ENCODE data around the gene LMX1B. TPM values are rescaled to one million over a fixed set of nuclear protein-coding genes. Genes with fewer than 3 reads are reported as not detected.

LMX1B gene
- total RNA-seq, 1 donor from 2014 or later = 0.26 TPM

DNA sequence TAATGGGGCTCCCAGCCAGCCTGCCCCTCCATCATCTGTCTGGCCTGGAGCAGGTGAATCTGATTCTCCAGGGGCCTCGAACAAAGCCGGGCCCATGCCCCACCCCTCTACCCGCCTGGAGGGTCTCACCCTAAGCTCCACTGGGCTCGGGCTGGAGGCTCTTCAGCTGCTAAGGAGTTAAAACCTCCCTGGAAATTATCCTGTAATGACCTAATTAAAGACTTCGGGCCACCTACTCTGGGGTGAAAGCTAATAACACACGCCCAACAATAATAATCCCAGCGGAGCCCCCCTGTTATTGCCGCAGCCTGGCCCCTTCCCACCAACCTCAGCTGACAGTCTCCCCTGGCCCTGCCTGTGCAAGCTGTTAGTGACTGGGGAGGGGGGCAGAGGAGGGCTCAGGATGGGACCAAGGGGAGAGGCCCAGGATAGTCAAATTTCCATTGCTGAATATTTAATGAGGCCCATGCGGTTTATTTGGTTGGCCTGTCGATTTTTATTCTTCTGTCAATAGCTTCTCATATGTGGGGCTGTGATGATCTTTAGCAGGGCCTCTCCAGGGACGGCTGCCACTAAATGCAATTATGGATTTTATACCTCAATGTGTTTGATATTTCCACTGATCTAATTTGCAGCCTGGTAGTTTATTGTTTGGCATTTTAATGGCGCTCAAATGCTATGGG is 25.7 kb downstream of the LMX1B start:
- Mint-ChIP-seq H3K27me3 (ENCODE audit: unreplicated experiment) (peaks cover 36% of the 10 kb centered on the region), H3K4me1 (ENCODE audit: unreplicated experiment) (peaks cover 2% of the 10 kb centered on the region), H3K4me3 (ENCODE audit: unreplicated experiment) (no peak overlapping the region), H3K27ac (ENCODE audit: unreplicated experiment) (no peak overlapping the region), H3K36me3 (ENCODE audit: low read depth, unreplicated experiment) (no peaks in the 10 kb centered on the region), H3K9me3 (ENCODE audit: unreplicated experiment) (no peaks in the 10 kb centered on the region)
- DNase-seq (ENCODE audit: low spot score) = no peak
- TF ChIP-seq, protein P1, sequence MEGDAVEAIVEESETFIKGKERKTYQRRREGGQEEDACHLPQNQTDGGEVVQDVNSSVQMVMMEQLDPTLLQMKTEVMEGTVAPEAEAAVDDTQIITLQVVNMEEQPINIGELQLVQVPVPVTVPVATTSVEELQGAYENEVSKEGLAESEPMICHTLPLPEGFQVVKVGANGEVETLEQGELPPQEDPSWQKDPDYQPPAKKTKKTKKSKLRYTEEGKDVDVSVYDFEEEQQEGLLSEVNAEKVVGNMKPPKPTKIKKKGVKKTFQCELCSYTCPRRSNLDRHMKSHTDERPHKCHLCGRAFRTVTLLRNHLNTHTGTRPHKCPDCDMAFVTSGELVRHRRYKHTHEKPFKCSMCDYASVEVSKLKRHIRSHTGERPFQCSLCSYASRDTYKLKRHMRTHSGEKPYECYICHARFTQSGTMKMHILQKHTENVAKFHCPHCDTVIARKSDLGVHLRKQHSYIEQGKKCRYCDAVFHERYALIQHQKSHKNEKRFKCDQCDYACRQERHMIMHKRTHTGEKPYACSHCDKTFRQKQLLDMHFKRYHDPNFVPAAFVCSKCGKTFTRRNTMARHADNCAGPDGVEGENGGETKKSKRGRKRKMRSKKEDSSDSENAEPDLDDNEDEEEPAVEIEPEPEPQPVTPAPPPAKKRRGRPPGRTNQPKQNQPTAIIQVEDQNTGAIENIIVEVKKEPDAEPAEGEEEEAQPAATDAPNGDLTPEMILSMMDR (IDR thresholded peaks at IDR 0.05; ENCODE audit: unreplicated experiment) = no peak

- H3K9me3 Mint-ChIP-seq (ENCODE audit: unreplicated experiment) = no peaks in the 10 kb centered on the region
- peaks cover 2% of the 10 kb centered on the region for H3K4me1 Mint-ChIP-seq (ENCODE audit: unreplicated experiment)
- DNase-seq (ENCODE audit: low spot score) = no peak
- H3K36me3 Mint-ChIP-seq (ENCODE audit: low read depth, unreplicated experiment) = no peaks in the 10 kb centered on the region
- H3K27me3 Mint-ChIP-seq (ENCODE audit: unreplicated experiment) = peaks cover 32% of the 10 kb centered on the region
- no peak overlapping the region for H3K4me3 Mint-ChIP-seq (ENCODE audit: unreplicated experiment)
- H3K27ac Mint-ChIP-seq (ENCODE audit: unreplicated experiment) = no peak overlapping the region
- TF ChIP-seq, protein P1 (IDR thresholded peaks at IDR 0.05; ENCODE audit: unreplicated experiment) = no peak
Observed at GRCh38 chr9:126641118-126641851, 27.6 kb downstream of the LMX1B start.

DNA sequence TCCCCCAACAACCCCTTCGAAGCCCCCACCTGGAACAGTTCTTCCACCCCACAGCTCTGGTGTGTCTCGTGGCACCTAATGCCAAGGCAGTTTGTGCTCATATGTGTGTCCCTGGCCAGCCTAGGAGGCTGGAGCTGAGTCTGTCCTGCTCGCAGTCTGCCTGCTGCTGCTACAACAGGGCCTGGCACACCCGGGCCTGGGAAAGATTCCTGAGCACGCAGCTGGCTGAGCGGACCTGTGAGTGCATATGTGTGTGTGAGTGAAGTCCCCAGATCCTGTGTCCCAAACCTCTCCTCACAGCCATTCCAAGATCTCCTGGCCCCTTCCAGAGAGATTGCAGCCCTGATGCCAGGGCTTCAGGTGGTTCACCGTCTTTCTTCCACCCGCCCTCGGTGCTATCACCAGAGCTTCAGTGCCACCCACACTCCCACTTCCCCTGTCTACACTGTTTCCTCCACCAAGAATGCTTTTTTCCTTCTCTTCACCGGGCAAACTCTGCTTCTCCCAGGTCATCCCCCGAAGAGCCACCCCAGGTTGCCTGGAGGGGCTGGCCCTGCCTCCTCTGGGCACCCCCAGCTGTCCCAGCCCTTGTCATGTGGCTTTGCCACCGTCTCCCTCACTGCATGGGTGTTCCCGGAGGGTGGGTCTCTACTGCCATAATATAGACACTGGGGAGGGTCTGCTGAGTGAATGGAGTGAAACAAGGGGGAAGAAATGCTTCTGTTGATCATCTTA is 28.4 kb downstream of the LMX1B start:
- Mint-ChIP-seq H3K4me1 (ENCODE audit: unreplicated experiment) (peaks cover 2% of the 10 kb centered on the region), H3K27ac (ENCODE audit: unreplicated experiment) (no peak overlapping the region), H3K9me3 (ENCODE audit: unreplicated experiment) (no peaks in the 10 kb centered on the region), H3K36me3 (ENCODE audit: low read depth, unreplicated experiment) (no peaks in the 10 kb centered on the region), H3K27me3 (ENCODE audit: unreplicated experiment) (peaks cover 26% of the 10 kb centered on the region), H3K4me3 (ENCODE audit: unreplicated experiment) (peak overlapping the region; percentile 32)
- TF ChIP-seq, protein P1 (IDR thresholded peaks at IDR 0.05; ENCODE audit: unreplicated experiment) = no peak
- DNase-seq (ENCODE audit: low spot score) = no peak

DNA sequence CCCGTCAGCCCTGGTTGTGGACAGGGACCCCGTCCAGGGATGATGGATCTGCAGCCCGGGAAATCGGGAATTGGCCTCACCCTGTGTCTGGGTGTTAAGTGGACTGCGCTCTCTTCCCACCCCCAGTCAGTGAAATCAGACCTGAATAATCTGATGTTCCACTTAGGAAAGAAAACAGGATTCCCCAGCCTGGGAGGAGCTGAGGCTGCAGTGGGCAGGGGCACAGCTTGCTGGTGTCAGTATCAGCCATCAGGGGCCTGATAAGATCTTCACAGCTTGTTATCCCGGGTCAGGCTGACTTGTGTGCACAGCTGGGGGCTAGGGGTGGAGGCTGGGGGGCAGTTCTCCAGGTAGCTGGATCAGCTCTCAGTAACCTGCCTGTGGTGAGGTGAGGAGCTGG is 29.1 kb downstream of the LMX1B start:
- Mint-ChIP-seq H3K27me3 (ENCODE audit: unreplicated experiment) (peaks cover 26% of the 10 kb centered on the region), H3K27ac (ENCODE audit: unreplicated experiment) (no peak overlapping the region), H3K36me3 (ENCODE audit: low read depth, unreplicated experiment) (no peaks in the 10 kb centered on the region), H3K4me3 (ENCODE audit: unreplicated experiment) (no peak overlapping the region), H3K9me3 (ENCODE audit: unreplicated experiment) (no peaks in the 10 kb centered on the region), H3K4me1 (ENCODE audit: unreplicated experiment) (peaks cover 2% of the 10 kb centered on the region)
- no peak for DNase-seq (ENCODE audit: low spot score)
- TF ChIP-seq, protein P1 (IDR thresholded peaks at IDR 0.05; ENCODE audit: unreplicated experiment) = no peak

All from endothelial cell (in vitro differentiated cells).